HG02970 (cell line): ENCODE results near the gene GOLGA8Q.
"Not testable (repeated sequence)": the region's sequence is repeated elsewhere in the genome, so short reads cannot be mapped to it uniquely, and the experiment has no call there.

Experiments
- ATAC-seq: cut with Tn5 transposase; IDR thresholded peaks from one replicate; pipeline ENCODE4 v1.9.1; 2021; ENCODE audit warnings: mild to moderate bottlenecking, moderate library complexity, moderate number of reproducible peaks; ENCODE audit not compliant: unreplicated experiment, low FRiP score

The GOLGA8Q gene, protein sequence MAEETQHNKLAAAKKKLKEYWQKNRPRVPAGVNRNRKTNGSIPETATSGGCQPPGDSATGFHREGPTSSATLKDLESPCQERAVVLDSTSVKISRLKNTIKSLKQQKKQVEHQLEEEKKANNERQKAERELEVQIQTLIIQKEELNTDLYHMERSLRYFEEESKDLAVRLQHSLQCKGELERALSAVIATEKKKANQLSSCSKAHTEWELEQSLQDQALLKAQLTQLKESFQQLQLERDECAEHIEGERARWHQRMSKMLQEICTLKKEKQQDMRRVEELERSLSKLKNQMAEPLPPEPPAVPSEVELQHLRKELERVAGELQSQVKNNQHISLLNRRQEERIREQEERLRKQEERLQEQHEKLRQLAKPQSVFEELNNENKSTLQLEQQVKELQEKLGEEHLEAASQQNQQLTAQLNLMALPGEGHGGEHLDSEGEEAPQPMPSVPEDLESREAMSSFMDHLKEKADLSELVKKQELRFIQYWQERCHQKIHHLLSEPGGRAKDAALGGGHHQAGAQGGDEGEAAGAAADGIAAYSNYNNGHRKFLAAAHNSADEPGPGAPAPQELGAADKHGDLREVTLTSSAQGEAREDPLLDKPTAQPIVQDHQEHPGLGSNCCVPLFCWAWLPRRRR

DNA sequence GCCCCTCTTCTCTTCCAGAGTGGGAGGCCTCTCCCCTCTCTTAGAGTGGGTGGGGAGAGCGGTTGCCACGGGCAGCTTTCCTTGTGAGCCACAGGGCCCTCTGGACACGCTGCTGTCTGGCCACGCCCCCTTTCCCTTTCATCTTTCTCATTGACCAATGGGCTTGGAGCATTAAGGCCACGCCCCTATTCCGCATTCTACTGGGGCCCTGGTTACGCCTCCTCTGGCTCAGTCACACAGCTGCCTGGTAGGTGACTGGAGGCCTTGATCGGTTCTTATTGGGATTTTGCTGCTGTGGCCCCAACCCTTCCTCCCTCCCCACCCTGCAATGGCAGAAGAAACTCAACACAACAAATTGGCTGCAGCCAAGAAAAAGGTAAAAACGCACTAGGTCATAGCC is at the start of gene GOLGA8Q:
Gene GOLGA8Q, plus strand, starts transcription at position 301 of the 400 bp plus-strand sequence. Its CDS starts 28 bp downstream, at position 329.
- ATAC-seq = not testable (repeated sequence)

- ATAC-seq = not testable (repeated sequence)
Observed at GRCh38 chr15:30502904-30503781, 48.7 kb upstream of the GOLGA8Q start.

GRCh38 chr15:30504162-30504843 is 47.5 kb upstream of the GOLGA8Q start:
- not testable (repeated sequence) for ATAC-seq

- ATAC-seq = not testable (repeated sequence)
Observed at GRCh38 chr15:30514545-30514944, 37.3 kb upstream of the GOLGA8Q start.

- ATAC-seq = not testable (repeated sequence)
Observed at GRCh38 chr15:30523453-30524243, 28.2 kb upstream of the GOLGA8Q start.

- not testable (repeated sequence) for ATAC-seq
Observed at GRCh38 chr15:30525912-30526311, 25.9 kb upstream of the GOLGA8Q start.

- not testable (repeated sequence) for ATAC-seq
Observed at GRCh38 chr15:30529049-30529448, 22.8 kb upstream of the GOLGA8Q start.

GRCh38 chr15:30566949-30567348 is 15.1 kb downstream of the GOLGA8Q start:
- not testable (repeated sequence) for ATAC-seq

DNA sequence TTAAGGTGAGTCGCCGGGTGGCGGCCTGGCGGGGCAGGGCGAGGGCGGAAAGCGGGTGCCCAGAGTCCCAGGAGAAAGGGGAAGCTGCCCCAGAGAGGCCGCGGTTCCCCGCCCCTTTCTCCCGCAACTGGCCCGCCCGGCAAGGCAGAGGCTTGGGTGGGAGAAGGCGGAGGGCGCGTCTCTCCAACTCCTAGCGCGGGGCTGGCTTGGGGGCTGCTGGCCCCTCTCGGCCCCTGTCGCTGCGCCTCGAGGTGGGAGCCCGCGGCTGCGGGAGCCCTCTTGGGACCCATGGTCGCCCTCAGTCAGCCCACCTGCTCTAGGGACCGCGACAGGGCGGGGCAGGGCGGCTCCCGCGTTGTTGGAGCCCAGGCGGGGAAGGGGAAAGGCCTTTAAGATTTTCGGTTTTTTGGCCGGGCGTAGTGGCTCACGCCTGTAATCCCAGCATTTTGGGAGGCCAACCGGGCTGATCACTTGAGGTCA is 21.2 kb downstream of the GOLGA8Q start:
- ATAC-seq = not testable (repeated sequence)

GRCh38 chr15:30579394-30579970 is 27.6 kb downstream of the GOLGA8Q start:
- not testable (repeated sequence) for ATAC-seq

DNA sequence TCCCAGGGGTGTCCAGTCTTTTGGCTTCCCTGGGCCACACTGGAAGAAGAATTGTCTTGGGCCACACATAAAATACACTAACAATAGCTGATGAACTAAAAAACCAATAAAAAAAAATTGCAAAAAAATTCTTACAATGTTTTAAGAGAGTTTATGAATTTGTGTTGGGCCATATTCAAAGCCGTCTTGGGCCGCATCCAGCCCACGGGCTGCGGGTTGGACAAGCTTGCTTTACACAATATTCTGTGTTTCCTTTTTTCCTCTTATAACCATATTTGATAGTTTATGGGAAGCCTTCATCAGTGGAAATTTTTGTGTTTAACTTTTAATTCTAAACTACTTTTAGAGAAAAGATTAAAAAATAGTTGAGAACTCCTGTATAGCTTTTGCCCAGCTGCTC is 28.9 kb downstream of the GOLGA8Q start:
- not testable (repeated sequence) for ATAC-seq

- ATAC-seq = not testable (repeated sequence)
Observed at GRCh38 chr15:30598953-30599352, 47.1 kb downstream of the GOLGA8Q start.

GRCh38 chr15:30603796-30604195 is 51.9 kb downstream of the GOLGA8Q start, which contains the start of gene GOLGA8H:
Gene GOLGA8H, plus strand, starts transcription at chr15:30604028. Its CDS starts 98 bp downstream, at chr15:30604126.
- not testable (repeated sequence) for ATAC-seq
